ENCODE measurements around the gene CEBPZ. TPM values are rescaled to one million over a fixed set of nuclear protein-coding genes. Genes with fewer than 3 reads are reported as not detected.
A peak's percentile ranks its signal among the peaks of the same experiment; 100 is the strongest.

Gene CEBPZ
- total RNA-seq, result 10 to 100 TPM; 42.7 to 43.7 TPM

DNA sequence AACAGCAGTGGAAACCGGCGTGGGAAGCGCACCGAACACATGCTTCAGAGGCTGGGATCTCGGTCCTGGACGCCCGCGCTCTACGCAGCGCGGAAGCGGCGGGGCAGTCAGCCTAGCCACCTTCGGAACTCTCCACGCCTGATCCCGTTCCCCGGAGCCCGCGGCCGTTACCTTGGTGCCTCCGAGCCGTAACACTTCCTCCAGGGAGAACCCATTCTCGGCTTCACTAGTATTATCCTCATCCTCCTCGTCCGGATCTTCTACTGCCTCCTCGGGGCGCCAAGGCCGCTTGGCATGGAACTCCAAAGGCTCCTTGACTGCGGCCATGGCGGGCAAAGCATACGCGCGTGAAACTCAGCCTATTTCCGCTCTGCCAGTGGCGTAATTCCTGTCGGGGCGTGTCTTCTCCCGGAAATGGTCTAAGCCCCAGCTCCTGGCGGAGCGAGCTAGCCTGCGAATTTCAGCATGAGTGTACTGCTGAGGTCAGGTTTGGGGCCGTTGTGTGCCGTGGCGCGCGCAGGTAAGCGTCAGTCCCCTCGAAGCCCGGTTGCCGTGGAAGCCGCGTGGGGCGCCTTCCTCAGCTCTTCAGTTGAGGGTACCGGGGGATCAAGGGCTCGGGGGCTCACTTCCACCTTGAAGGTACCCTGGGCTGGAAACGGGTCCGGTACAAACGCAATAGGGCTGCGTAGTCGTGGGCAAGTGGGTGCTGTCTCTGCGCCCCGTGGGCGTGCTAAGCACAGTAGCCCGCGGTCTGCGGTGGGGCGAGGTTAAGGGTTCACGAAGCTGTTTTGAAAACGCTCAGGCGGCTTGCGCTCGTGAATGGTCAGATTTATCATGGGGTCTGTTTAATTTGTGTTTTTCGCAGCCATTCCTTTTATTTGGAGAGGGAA, at the start of gene CEBPZ, which contains the start of gene NDUFAF7:
TSS of gene CEBPZ (minus strand) at position 356 of the 890 bp plus-strand sequence. CDS start at position 327, 29 bp downstream.
TSS of gene NDUFAF7 (plus strand) at position 418 of the 890 bp plus-strand sequence. CDS start at position 466, 48 bp downstream.
- H3K4me3 Mint-ChIP-seq, result no peak within 1 kb of the TSS
- CTCF ChIA-PET, result interaction anchor here (0.7 to 2.0 kb wide), 5 partner anchors 12 to 646 kb away, joined by 3 to 8 read pairs (median 3); no protein-coding TSS in a partner anchor

DNA sequence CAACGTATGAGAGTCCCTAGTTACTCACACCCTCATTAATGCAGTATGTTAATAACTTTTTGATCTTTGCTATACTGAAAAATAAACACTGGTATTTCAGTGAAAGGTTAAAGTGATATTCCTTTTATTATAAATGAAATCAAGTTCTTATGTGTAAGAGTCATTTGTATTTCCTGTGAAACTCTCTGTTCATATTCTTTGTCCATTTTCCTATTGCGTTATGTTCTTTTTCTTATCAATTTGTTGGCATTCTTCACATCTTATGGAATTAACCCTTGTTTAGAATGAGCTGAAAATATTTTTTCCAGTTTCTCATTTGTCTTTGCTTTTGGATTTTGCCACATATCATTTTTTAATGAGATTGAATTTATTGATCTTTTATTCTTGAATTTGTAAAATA, 44.9 kb upstream of the CEBPZ start:
- Mint-ChIP-seq H3K4me3 (no peak overlapping the region), H3K4me1 (no peaks in the 10 kb centered on the region), H3K27ac (no peak overlapping the region), H3K9me3 (no peaks in the 10 kb centered on the region), H3K36me3 (ENCODE audit: low read depth) (peaks cover 8% of the 10 kb centered on the region), H3K27me3 (no peaks in the 10 kb centered on the region)
- ChIA-PET CTCF (no interaction called here), POLR2A (no interaction called here)
- DNase-seq, result no peak

More for the DNA sequence above, at the start of gene CEBPZ, which contains the start of gene NDUFAF7:
- peaks cover 36% of the 10 kb centered on the region for H3K36me3 Mint-ChIP-seq (ENCODE audit: low read depth)
- peak; percentile 89 for DNase-seq
- H3K9me3 Mint-ChIP-seq, result no peaks in the 10 kb centered on the region
- POLR2A ChIA-PET, result interaction anchor here (0.7 to 2.1 kb wide), 13 partner anchors 10 to 393 kb away, joined by 3 to 17 read pairs (median 4); partner anchors contain the start of genes CEBPZOS, EIF2AK2 and STRN
- no peak within 1 kb of the TSS for H3K27ac Mint-ChIP-seq
- peaks cover 27% of the 10 kb centered on the region for H3K4me1 Mint-ChIP-seq
- no peaks in the 10 kb centered on the region for H3K27me3 Mint-ChIP-seq

DNA sequence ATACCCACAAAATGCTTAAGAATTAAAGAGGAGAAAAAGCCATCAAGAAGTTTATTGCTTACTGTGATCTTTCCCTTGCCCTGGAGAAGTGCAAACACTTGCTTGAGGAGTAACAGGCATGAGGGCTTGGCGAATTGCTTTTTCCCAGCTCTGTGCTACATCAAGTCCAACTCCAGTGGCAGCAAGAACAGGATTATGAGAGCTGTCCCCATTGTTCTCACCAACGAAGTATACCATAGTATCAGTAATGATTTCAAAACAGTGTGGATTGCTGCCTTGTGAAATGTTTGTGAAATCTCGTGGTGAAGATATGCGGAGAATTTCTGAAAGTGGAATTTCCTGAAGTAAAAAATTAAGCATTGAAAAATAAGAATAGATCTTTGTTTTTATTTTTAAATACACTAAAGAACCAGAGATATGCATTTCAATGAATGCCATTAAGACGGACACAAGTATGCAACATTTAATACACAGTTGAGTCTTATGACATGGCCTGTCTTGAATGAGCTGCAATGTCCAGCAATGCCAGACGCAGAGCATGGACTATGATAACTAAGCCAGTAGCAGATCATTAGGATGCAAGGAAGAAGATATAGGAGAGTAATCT, 43.1 kb upstream of the CEBPZ start:
- Mint-ChIP-seq H3K27ac (no peak overlapping the region), H3K4me3 (no peak overlapping the region), H3K4me1 (no peaks in the 10 kb centered on the region), H3K9me3 (no peaks in the 10 kb centered on the region), H3K36me3 (ENCODE audit: low read depth) (peaks cover 10% of the 10 kb centered on the region), H3K27me3 (no peaks in the 10 kb centered on the region)
- ChIA-PET POLR2A (no interaction called here), CTCF (no interaction called here)
- no peak for DNase-seq

GRCh38 chr2:37271376-37272067, 40.1 kb upstream of the CEBPZ start:
- H3K36me3 Mint-ChIP-seq (ENCODE audit: low read depth), result peaks cover 16% of the 10 kb centered on the region
- H3K27me3 Mint-ChIP-seq, result no peaks in the 10 kb centered on the region
- H3K9me3 Mint-ChIP-seq, result no peaks in the 10 kb centered on the region
- ChIA-PET CTCF (no interaction called here), POLR2A (no interaction called here)
- no peak for DNase-seq
- no peak overlapping the region for H3K27ac Mint-ChIP-seq
- no peak overlapping the region for H3K4me3 Mint-ChIP-seq
- H3K4me1 Mint-ChIP-seq, result no peaks in the 10 kb centered on the region

DNA sequence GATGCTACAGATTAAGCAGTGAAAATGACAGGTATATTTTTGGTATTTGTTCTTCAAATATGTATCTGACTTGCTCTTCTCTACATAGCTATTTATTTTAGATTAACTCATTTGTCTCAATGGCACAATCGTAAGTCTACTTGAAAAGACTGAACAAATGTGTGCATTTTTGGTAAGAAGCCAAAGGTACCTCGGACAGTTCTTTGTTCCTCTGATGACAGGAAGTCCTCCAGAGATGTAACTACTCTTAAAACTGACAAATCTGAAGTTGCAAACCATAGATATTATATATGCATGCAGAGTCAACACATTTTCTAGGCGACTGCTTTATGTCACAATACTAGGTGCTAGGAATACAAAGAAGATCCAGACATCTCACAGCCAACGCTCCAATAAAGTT, 36.7 kb upstream of the CEBPZ start:
- DNase-seq, result no peak
- Mint-ChIP-seq H3K27me3 (no peaks in the 10 kb centered on the region), H3K4me3 (no peak overlapping the region), H3K36me3 (ENCODE audit: low read depth) (peaks cover 22% of the 10 kb centered on the region), H3K27ac (no peak overlapping the region), H3K9me3 (no peaks in the 10 kb centered on the region), H3K4me1 (no peaks in the 10 kb centered on the region)
- ChIA-PET CTCF (no interaction called here), POLR2A (no interaction called here)

DNA sequence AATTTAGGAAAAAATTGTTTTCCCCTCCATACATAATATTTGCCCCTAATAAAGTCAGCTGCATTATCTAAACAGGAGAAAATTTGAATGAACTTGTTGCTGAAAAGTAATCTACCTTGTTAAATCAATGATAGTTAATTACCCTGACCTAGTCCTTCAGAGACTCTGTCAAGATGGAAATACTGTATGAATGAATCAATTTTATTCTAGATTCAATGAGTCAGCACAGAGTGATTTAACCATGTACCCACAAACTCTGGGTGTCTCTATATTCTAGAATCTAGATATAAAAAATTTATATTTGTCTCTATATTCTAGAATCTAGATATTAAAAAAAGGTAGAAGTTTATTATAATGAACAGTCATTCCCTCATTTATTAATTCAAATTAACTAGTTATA, 36.3 kb upstream of the CEBPZ start:
- ChIA-PET CTCF (no interaction called here), POLR2A (no interaction called here)
- DNase-seq, result no peak
- no peaks in the 10 kb centered on the region for H3K4me1 Mint-ChIP-seq
- no peak overlapping the region for H3K4me3 Mint-ChIP-seq
- no peaks in the 10 kb centered on the region for H3K9me3 Mint-ChIP-seq
- H3K36me3 Mint-ChIP-seq (ENCODE audit: low read depth), result peaks cover 22% of the 10 kb centered on the region
- H3K27ac Mint-ChIP-seq, result no peak overlapping the region
- no peaks in the 10 kb centered on the region for H3K27me3 Mint-ChIP-seq

DNA sequence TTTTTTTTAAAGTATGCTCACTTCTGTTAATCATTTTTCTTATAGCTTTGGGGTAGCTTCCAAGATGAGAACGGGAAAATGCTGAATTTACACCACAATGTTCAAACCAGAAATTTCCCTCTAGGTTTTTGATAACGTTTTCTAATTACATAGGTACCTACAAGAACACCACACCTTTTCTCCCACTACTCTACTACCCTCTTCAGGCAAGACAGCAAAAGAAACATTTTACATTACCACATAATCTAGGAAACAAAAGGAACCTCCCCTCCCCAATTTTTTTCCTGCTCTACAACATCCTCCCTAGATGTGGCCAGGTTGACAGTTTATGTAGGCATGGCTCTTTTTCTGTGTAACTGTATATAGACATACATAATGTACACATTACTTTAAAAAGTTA, 32.4 kb upstream of the CEBPZ start:
- DNase-seq, result no peak
- H3K4me1 Mint-ChIP-seq, result no peaks in the 10 kb centered on the region
- no peaks in the 10 kb centered on the region for H3K27me3 Mint-ChIP-seq
- no peak overlapping the region for H3K27ac Mint-ChIP-seq
- H3K4me3 Mint-ChIP-seq, result no peak overlapping the region
- POLR2A ChIA-PET, result interaction anchor here (1.0 kb wide), 1 partner anchor 20 kb away, joined by 3 read pairs; no protein-coding TSS in a partner anchor
- H3K36me3 Mint-ChIP-seq (ENCODE audit: low read depth), result peaks cover 19% of the 10 kb centered on the region
- CTCF ChIA-PET, result no interaction called here
- no peaks in the 10 kb centered on the region for H3K9me3 Mint-ChIP-seq

DNA sequence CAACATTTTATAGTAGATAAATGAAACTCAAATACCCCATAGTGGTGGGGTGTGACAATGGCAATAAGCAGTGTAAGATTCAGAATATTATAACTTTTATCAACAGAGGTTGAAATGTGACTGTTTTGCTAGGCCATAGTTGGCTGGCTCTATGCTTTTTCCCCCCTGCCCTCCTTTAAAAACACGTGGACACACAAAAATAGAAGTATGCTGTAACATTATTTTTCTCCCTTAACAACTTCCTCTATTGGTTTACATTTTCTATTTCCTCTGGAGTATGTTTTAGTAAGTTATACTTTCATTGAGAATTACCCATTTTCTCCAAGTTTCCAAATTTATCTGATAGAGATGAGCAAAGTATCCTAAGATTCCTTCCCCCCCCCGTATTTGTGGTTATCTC, 31.1 kb upstream of the CEBPZ start:
- ChIA-PET POLR2A (interaction anchor here (1.0 kb wide), 1 partner anchor 30 kb away, joined by 3 read pairs; no protein-coding TSS in a partner anchor), CTCF (interaction anchor here (1.3 kb wide), 1 partner anchor 43 kb away, joined by 4 read pairs; no protein-coding TSS in a partner anchor)
- H3K4me1 Mint-ChIP-seq, result no peaks in the 10 kb centered on the region
- no peak for DNase-seq
- no peak overlapping the region for H3K27ac Mint-ChIP-seq
- H3K9me3 Mint-ChIP-seq, result no peaks in the 10 kb centered on the region
- H3K36me3 Mint-ChIP-seq (ENCODE audit: low read depth), result peaks cover 16% of the 10 kb centered on the region
- H3K27me3 Mint-ChIP-seq, result no peaks in the 10 kb centered on the region
- H3K4me3 Mint-ChIP-seq, result no peak overlapping the region

GRCh38 chr2:37250869-37251740, 19.7 kb upstream of the CEBPZ start:
- Mint-ChIP-seq H3K27ac (no peak overlapping the region), H3K4me3 (no peak overlapping the region), H3K36me3 (ENCODE audit: low read depth) (peaks cover 56% of the 10 kb centered on the region), H3K27me3 (no peaks in the 10 kb centered on the region), H3K9me3 (no peaks in the 10 kb centered on the region), H3K4me1 (no peaks in the 10 kb centered on the region)
- POLR2A ChIA-PET, result no interaction called here
- no peak for DNase-seq
- CTCF ChIA-PET, result no interaction called here

- POLR2A ChIA-PET, result no interaction called here
- peaks cover 70% of the 10 kb centered on the region for H3K36me3 Mint-ChIP-seq (ENCODE audit: low read depth)
Observed at GRCh38 chr2:37246205-37246604, 14.8 kb upstream of the CEBPZ start.

DNA sequence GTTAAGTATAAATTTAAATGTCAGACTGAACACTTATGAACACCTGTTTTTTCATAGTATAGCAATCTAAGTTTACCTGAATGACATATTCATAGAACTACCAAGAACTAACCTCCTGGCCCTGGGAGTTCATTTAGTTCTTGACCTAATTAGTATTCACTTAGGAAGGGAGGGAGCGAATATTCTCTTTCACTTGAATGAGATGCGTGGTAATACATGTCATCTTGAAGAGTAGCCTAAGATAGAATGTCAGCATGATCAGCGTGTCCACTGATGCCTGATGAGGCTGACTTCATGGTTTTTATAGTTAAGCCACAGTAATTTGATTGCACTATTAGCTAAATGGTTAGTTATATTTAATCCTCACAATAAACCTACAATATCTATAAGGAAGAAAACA, 13.4 kb upstream of the CEBPZ start:
- Mint-ChIP-seq H3K9me3 (peaks cover 2% of the 10 kb centered on the region), H3K4me3 (no peak overlapping the region), H3K27me3 (no peaks in the 10 kb centered on the region), H3K27ac (no peak overlapping the region), H3K4me1 (peaks cover 19% of the 10 kb centered on the region), H3K36me3 (ENCODE audit: low read depth) (peaks cover 76% of the 10 kb centered on the region)
- DNase-seq, result no peak
- POLR2A ChIA-PET, result interaction anchor here (2.1 kb wide), 1 partner anchor 13 kb away, joined by 14 read pairs; the partner anchor contains the start of genes CEBPZ and NDUFAF7
- CTCF ChIA-PET, result interaction anchor here (1.3 kb wide), 1 partner anchor 77 kb away, joined by 3 read pairs; no protein-coding TSS in a partner anchor

More at GRCh38 chr2:37246205-37246604, 14.8 kb upstream of the CEBPZ start:
- peaks cover 14% of the 10 kb centered on the region for H3K4me1 Mint-ChIP-seq
- no peak for DNase-seq
- H3K9me3 Mint-ChIP-seq, result peaks cover 2% of the 10 kb centered on the region
- CTCF ChIA-PET, result no interaction called here
- H3K27ac Mint-ChIP-seq, result no peak overlapping the region
- H3K4me3 Mint-ChIP-seq, result no peak overlapping the region
- H3K27me3 Mint-ChIP-seq, result no peaks in the 10 kb centered on the region

DNA sequence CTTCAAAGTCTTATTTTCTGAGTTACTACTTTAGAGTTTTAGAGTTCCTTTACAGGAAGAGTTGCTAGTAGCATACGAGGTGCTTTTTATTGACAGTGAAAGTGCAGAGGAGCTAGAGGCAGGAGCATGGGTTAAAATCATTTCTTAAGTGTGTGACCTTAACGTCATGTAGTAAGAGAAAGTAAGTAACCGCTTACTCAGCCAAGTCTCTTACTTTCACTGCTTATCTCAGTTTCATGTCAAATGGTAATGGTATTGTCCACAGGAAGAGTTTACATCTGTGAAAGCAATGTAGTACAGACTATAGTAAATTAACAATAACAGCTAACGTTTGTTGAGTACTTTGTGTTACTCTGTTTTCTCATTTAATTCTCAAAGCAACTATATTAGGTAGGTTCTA, 12.6 kb upstream of the CEBPZ start:
- peaks cover 2% of the 10 kb centered on the region for H3K9me3 Mint-ChIP-seq
- POLR2A ChIA-PET, result interaction anchor here (1.6 to 2.1 kb wide), 2 partner anchors 12 to 20 kb away, joined by 3 to 14 read pairs; partner anchors contain the start of genes CEBPZ and NDUFAF7
- H3K36me3 Mint-ChIP-seq (ENCODE audit: low read depth), result peaks cover 73% of the 10 kb centered on the region
- H3K4me1 Mint-ChIP-seq, result peaks cover 19% of the 10 kb centered on the region
- no peak overlapping the region for H3K27ac Mint-ChIP-seq
- H3K27me3 Mint-ChIP-seq, result no peaks in the 10 kb centered on the region
- no peak overlapping the region for H3K4me3 Mint-ChIP-seq
- CTCF ChIA-PET, result interaction anchor here (1.3 to 1.4 kb wide), 3 partner anchors 12 to 76 kb away, joined by 3 to 4 read pairs (median 3); partner anchors contain the start of genes CEBPZ and NDUFAF7
- DNase-seq, result no peak

All from activated CD4-positive, alpha-beta memory T cell treated with anti-CD3 and anti-CD28 coated beads, Interleukin-2, amount 10 ng/mL, durations not matched to agents 7 days and 5 days (primary cell).